Glutamatergic neuron (in vitro differentiated cells): Measurements from ENCODE around the gene IRF7. TPM values are rescaled to one million over a fixed set of nuclear protein-coding genes. Genes with fewer than 3 reads are reported as not detected.

Experiments used
- DNase-seq: peaks from one replicate; pipeline ENCODE4 v3.0.0; 2022
- H3K27ac Mint-ChIP-seq: one replicate; pipeline ENCODE4 v1.8.0; 2020; ENCODE audit warnings: mild to moderate bottlenecking, mixed read lengths, inconsistent platforms; ENCODE audit not compliant: unreplicated experiment
- H3K27me3 Mint-ChIP-seq: one replicate; pipeline ENCODE4 v1.8.0; 2020; ENCODE audit warnings: mild to moderate bottlenecking, moderate library complexity, mixed read lengths, inconsistent platforms; ENCODE audit not compliant: unreplicated experiment
- H3K36me3 Mint-ChIP-seq: one replicate; pipeline ENCODE4 v1.8.0; 2020; ENCODE audit warnings: mild to moderate bottlenecking, mixed read lengths, inconsistent platforms; ENCODE audit not compliant: unreplicated experiment
- H3K4me1 Mint-ChIP-seq: one replicate; pipeline ENCODE4 v1.8.0; 2020; ENCODE audit warnings: mild to moderate bottlenecking, low read depth, mixed read lengths, inconsistent platforms; ENCODE audit not compliant: unreplicated experiment
- H3K4me3 Mint-ChIP-seq: one replicate; pipeline ENCODE4 v1.8.0; 2020; ENCODE audit warnings: mild to moderate bottlenecking, mixed read lengths, inconsistent platforms; ENCODE audit not compliant: unreplicated experiment
- H3K9me3 Mint-ChIP-seq: one replicate; pipeline ENCODE4 v1.8.0; 2020; ENCODE audit warnings: mild to moderate bottlenecking, moderate library complexity, mixed read lengths, inconsistent platforms; ENCODE audit not compliant: unreplicated experiment
- total RNA-seq: library from RNA; stranded (reverse); fragmentation: NEBNext Ultra II Directional; extraction: Animal tissue kit (Norgen Biotek cat#: 25700); gene quantifications from one replicate; pipeline ENCODE4 v1.2.1, GENCODE V29; 2021; ENCODE audit not compliant: unreplicated experiment
- TF ChIP-seq, protein P1 (sequence below): fragments of 200-600 bp; sonication (generic); IDR thresholded peaks from one replicate; pipeline ENCODE4 v1.5.0; 2021; ENCODE audit not compliant: partially characterized antibody, unreplicated experiment

Gene IRF7
- total RNA-seq, 1 donor from 2014 or later, result 17.7 TPM

DNA sequence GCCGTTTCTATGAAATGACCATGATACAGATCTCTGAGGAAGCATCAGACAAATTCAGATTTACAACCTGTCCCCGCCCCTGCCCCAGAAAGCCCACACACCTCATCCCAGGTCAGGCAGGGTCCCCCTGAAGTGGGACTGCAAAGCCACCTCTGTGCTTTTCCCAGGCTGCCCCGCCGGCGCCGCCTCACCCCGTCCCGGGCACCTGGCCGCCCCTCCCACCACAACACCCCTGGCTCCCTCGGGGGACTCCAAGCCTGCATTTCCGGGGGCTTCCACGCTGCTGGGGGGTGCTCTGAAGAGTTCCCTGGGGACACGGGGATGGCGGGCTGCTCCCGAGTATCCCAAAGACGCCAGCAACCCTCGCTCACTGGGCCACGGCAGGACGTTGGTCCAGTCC, 44.5 kb upstream of the IRF7 start:
- H3K4me3 Mint-ChIP-seq, result no peak overlapping the region
- TF ChIP-seq, protein P1, sequence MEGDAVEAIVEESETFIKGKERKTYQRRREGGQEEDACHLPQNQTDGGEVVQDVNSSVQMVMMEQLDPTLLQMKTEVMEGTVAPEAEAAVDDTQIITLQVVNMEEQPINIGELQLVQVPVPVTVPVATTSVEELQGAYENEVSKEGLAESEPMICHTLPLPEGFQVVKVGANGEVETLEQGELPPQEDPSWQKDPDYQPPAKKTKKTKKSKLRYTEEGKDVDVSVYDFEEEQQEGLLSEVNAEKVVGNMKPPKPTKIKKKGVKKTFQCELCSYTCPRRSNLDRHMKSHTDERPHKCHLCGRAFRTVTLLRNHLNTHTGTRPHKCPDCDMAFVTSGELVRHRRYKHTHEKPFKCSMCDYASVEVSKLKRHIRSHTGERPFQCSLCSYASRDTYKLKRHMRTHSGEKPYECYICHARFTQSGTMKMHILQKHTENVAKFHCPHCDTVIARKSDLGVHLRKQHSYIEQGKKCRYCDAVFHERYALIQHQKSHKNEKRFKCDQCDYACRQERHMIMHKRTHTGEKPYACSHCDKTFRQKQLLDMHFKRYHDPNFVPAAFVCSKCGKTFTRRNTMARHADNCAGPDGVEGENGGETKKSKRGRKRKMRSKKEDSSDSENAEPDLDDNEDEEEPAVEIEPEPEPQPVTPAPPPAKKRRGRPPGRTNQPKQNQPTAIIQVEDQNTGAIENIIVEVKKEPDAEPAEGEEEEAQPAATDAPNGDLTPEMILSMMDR, result no peak
- H3K27me3 Mint-ChIP-seq, result peaks cover under 1% of the 10 kb centered on the region
- no peak overlapping the region for H3K27ac Mint-ChIP-seq
- no peaks in the 10 kb centered on the region for H3K36me3 Mint-ChIP-seq
- no peak for DNase-seq
- no peaks in the 10 kb centered on the region for H3K4me1 Mint-ChIP-seq
- H3K9me3 Mint-ChIP-seq, result peaks cover under 1% of the 10 kb centered on the region

DNA sequence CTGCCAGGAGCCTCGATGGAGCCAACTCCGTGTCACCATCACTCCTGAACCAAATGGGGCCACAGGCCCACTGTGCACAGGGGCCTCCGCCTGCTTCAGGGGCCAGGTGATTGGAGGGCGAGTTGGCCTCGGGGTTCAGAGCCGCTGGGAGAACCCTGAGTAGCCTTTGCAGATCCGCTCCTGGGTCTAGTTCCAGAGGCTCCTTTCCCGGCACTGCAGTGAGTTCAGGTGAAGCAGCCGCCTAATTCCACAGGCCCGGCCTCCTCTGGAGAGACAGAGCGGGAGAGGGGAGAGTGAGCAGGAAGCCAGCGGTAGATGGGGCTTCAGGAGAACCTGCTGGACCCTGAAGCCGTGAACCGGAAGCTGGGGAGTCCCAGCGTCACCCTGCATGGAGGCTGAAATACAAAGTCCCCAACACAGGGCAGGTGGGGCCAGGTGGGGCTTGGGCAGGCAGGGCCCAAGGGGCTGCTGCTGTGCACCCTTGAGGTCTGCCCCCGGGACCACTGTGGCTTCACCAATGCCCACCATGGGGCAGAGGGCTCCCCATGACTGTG, 43.9 kb upstream of the IRF7 start:
- H3K4me3 Mint-ChIP-seq, result no peak overlapping the region
- no peaks in the 10 kb centered on the region for H3K4me1 Mint-ChIP-seq
- no peaks in the 10 kb centered on the region for H3K36me3 Mint-ChIP-seq
- no peaks in the 10 kb centered on the region for H3K27me3 Mint-ChIP-seq
- H3K9me3 Mint-ChIP-seq, result no peaks in the 10 kb centered on the region
- no peak overlapping the region for H3K27ac Mint-ChIP-seq
- TF ChIP-seq, protein P1, result no peak
- no peak for DNase-seq

DNA sequence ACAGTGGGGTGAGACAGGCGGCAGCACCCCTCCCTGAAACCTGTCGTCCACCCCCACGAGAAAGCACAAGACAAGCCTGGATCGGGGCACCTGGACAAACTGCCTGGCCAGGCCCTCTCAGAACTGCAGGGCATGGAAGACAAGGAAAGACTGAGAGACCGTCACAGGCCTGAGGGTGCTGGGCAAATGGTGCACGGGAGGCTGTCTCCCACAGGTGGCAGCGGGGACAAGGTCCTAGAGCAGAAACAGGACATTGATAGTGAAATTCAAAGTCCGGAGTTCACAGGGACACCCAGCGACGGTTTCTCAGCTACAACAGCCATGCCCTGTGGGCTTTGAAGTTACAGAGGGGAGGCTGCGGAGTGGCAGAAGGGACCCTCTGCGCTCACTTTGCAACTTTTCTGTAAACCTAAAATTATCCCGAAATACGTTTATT, 42.0 kb upstream of the IRF7 start:
- H3K27me3 Mint-ChIP-seq, result no peaks in the 10 kb centered on the region
- H3K36me3 Mint-ChIP-seq, result no peaks in the 10 kb centered on the region
- TF ChIP-seq, protein P1, result no peak
- H3K4me3 Mint-ChIP-seq, result no peak overlapping the region
- DNase-seq, result no peak
- no peak overlapping the region for H3K27ac Mint-ChIP-seq
- no peaks in the 10 kb centered on the region for H3K9me3 Mint-ChIP-seq
- H3K4me1 Mint-ChIP-seq, result no peaks in the 10 kb centered on the region

DNA sequence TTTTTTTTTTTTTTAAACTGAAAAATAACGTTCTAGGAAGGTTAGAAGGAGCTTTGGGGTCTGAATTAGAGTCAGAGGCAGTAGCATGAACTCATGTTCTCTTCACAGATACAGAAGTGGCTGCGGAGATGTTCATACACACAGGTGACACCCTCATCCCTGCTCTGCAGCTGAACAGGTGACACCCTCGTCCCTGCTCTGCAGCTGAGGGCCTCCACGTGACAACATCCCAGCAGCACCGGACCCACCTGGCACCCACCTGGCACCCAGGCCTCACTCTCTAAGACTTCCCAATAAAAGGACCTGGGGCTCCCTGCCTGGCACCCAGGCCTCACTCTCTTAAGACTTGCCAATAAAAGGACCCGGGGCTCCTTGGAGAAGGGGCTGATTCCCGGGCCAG, 41.1 kb upstream of the IRF7 start:
- H3K27me3 Mint-ChIP-seq, result no peaks in the 10 kb centered on the region
- no peaks in the 10 kb centered on the region for H3K4me1 Mint-ChIP-seq
- no peak overlapping the region for H3K4me3 Mint-ChIP-seq
- H3K27ac Mint-ChIP-seq, result no peak overlapping the region
- H3K9me3 Mint-ChIP-seq, result no peaks in the 10 kb centered on the region
- TF ChIP-seq, protein P1, result no peak
- DNase-seq, result no peak
- H3K36me3 Mint-ChIP-seq, result no peaks in the 10 kb centered on the region

DNA sequence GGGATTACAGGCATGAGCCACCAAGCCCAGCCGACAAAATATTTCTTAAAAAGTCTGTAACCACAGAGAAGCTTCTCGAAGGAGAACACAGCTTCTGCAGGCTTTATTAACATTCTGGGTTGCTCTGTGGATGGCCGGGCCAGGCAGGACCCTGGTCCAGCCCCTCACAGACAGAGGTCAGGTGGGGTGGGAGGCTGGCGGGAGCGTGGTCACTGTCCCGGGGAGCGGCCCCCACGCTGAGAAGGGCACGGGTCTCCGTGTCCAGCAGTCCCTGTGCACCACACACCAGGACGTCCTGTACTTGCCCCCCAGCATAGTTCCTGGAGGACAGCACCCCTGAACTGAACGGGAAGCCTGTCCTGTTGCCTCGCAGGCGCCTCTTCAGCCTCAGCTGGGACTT, 40.7 kb upstream of the IRF7 start:
- no peak for DNase-seq
- TF ChIP-seq, protein P1, result no peak
- H3K4me3 Mint-ChIP-seq, result no peak overlapping the region
- no peaks in the 10 kb centered on the region for H3K36me3 Mint-ChIP-seq
- no peak overlapping the region for H3K27ac Mint-ChIP-seq
- H3K9me3 Mint-ChIP-seq, result no peaks in the 10 kb centered on the region
- no peaks in the 10 kb centered on the region for H3K4me1 Mint-ChIP-seq
- H3K27me3 Mint-ChIP-seq, result no peaks in the 10 kb centered on the region
